ENCODE data around the gene ATP9A.
A peak's percentile ranks its signal among the peaks of the same experiment; 100 is the strongest.
"Not testable (repeated sequence)": the region's sequence is repeated elsewhere in the genome, so short reads cannot be mapped to it uniquely, and the experiment has no call there.

The ATP9A gene

GRCh38 chr20:51688600-51689244, 79.5 kb downstream of the ATP9A start:
- H2BK15ac ChIP-seq (ENCODE audit: low read length): no peak overlapping the region
- peak overlapping the region; percentile 25 for H3K18ac ChIP-seq (ENCODE audit: low read length)
- H2BK12ac ChIP-seq (ENCODE audit: low read length): no peak overlapping the region
- no peaks in the 10 kb centered on the region for H3K9me3 ChIP-seq (replicated peaks in 1 of 2; ENCODE audit: control insufficient read depth in 2 of 2, insufficient read depth in 1 of 2, low read depth in 1 of 2, low read length in 2 of 2)
- WGBS, 2 donors (ENCODE audit: extremely low coverage in 2 of 2, insufficient read length in 2 of 2, insufficient replicate concordance in 1 of 2): no CpG with 5 or more reads among the region's 19 CpGs
- H2BK120ac ChIP-seq (ENCODE audit: low read depth, low read length): no peak overlapping the region
- no peak overlapping the region for H3K4me2 ChIP-seq (ENCODE audit: insufficient read depth, low read length, poor library complexity, severe bottlenecking)
- no peak overlapping the region for H4K91ac ChIP-seq (ENCODE audit: low read depth, low read length, poor library complexity)
- no peak overlapping the region for H2AFZ ChIP-seq (ENCODE audit: low read length)
- no peak overlapping the region for H3K14ac ChIP-seq (ENCODE audit: low read length)
- H3K36me3 ChIP-seq (replicated peaks in 1 of 2; ENCODE audit: control insufficient read depth in 2 of 2, insufficient read depth in 2 of 2, low read length in 2 of 2): peaks cover 0 to 42% of the 10 kb centered on the region in 2 donors
- no peaks in the 10 kb centered on the region for H3K79me1 ChIP-seq (ENCODE audit: low read depth, low read length)
- H3K27me3 ChIP-seq (ENCODE audit: control insufficient read depth in 3 of 3, insufficient read depth in 3 of 3, low read depth in 1 of 3, low read length in 3 of 3): no peaks in the 10 kb centered on the region
- H4K8ac ChIP-seq (ENCODE audit: low read depth, low read length): no peak overlapping the region
- no peak overlapping the region for H3K4ac ChIP-seq (ENCODE audit: low read length)
- no peak overlapping the region for H3K4me3 ChIP-seq (ENCODE audit: low read length in 2 of 2)
- no peak overlapping the region for H2BK5ac ChIP-seq (ENCODE audit: low read length)
- DNase-seq (ENCODE audit: low spot score): no peak
- H3K23ac ChIP-seq (ENCODE audit: low read depth, low read length, poor library complexity): no peak overlapping the region
- H3K4me1 ChIP-seq (ENCODE audit: control insufficient read depth in 2 of 2, insufficient read depth in 1 of 2, low read depth in 1 of 2, low read length in 2 of 2): peaks cover 0 to 4% of the 10 kb centered on the region in 2 donors
- H2AK5ac ChIP-seq (ENCODE audit: low read depth, low read length): no peak overlapping the region
- no peak overlapping the region for H3K27ac ChIP-seq (replicated peaks; ENCODE audit: low read length)
- H3K9ac ChIP-seq (ENCODE audit: low read depth, low read length, poor library complexity): no peak overlapping the region

GRCh38 chr20:51687630-51688029, 80.6 kb downstream of the ATP9A start:
- no peak for DNase-seq (ENCODE audit: low spot score)

GRCh38 chr20:51687108-51687507, 81.1 kb downstream of the ATP9A start:
- WGBS, 2 donors (ENCODE audit: extremely low coverage in 2 of 2, insufficient read length in 2 of 2, insufficient replicate concordance in 1 of 2): no CpG with 5 or more reads among the region's 8 CpGs
- Histone ChIP-seq H3K4me1 (ENCODE audit: control insufficient read depth in 2 of 2, insufficient read depth in 1 of 2, low read depth in 1 of 2, low read length in 2 of 2) (peaks cover 0 to 4% of the 10 kb centered on the region in 2 donors), H2AK5ac (ENCODE audit: low read depth, low read length) (no peak overlapping the region), H2BK15ac (ENCODE audit: low read length) (no peak overlapping the region), H3K27me3 (ENCODE audit: control insufficient read depth in 3 of 3, insufficient read depth in 3 of 3, low read depth in 1 of 3, low read length in 3 of 3) (no peaks in the 10 kb centered on the region), H2BK12ac (ENCODE audit: low read length) (no peak overlapping the region), H3K9me3 (replicated peaks in 1 of 2; ENCODE audit: control insufficient read depth in 2 of 2, insufficient read depth in 1 of 2, low read depth in 1 of 2, low read length in 2 of 2) (no peaks in the 10 kb centered on the region), H3K23ac (ENCODE audit: low read depth, low read length, poor library complexity) (no peak overlapping the region), H3K79me1 (ENCODE audit: low read depth, low read length) (no peaks in the 10 kb centered on the region), H3K14ac (ENCODE audit: low read length) (no peak overlapping the region), H3K9ac (ENCODE audit: low read depth, low read length, poor library complexity) (no peak overlapping the region), H2BK5ac (ENCODE audit: low read length) (no peak overlapping the region), H3K4me3 (ENCODE audit: low read length in 2 of 2) (no peak overlapping the region), H3K18ac (ENCODE audit: low read length) (no peak overlapping the region), H4K91ac (ENCODE audit: low read depth, low read length, poor library complexity) (no peak overlapping the region), H3K4ac (ENCODE audit: low read length) (no peak overlapping the region), H3K27ac (replicated peaks; ENCODE audit: low read length) (no peak overlapping the region), H2AFZ (ENCODE audit: low read length) (no peak overlapping the region), H3K36me3 (replicated peaks in 1 of 2; ENCODE audit: control insufficient read depth in 2 of 2, insufficient read depth in 2 of 2, low read length in 2 of 2) (peaks cover 0 to 33% of the 10 kb centered on the region in 2 donors), H3K4me2 (ENCODE audit: insufficient read depth, low read length, poor library complexity, severe bottlenecking) (no peak overlapping the region), H2BK120ac (ENCODE audit: low read depth, low read length) (no peak overlapping the region), H4K8ac (ENCODE audit: low read depth, low read length) (no peak overlapping the region)
- DNase-seq (ENCODE audit: low spot score): no peak

More at GRCh38 chr20:51687630-51688029, 80.6 kb downstream of the ATP9A start:
- Histone ChIP-seq H2AK5ac (ENCODE audit: low read depth, low read length) (no peak overlapping the region), H3K9ac (ENCODE audit: low read depth, low read length, poor library complexity) (no peak overlapping the region), H3K79me1 (ENCODE audit: low read depth, low read length) (no peaks in the 10 kb centered on the region), H3K27me3 (ENCODE audit: control insufficient read depth in 3 of 3, insufficient read depth in 3 of 3, low read depth in 1 of 3, low read length in 3 of 3) (no peaks in the 10 kb centered on the region), H3K36me3 (replicated peaks in 1 of 2; ENCODE audit: control insufficient read depth in 2 of 2, insufficient read depth in 2 of 2, low read length in 2 of 2) (peaks cover 0 to 33% of the 10 kb centered on the region in 2 donors), H3K18ac (ENCODE audit: low read length) (no peak overlapping the region), H4K91ac (ENCODE audit: low read depth, low read length, poor library complexity) (no peak overlapping the region), H3K9me3 (replicated peaks in 1 of 2; ENCODE audit: control insufficient read depth in 2 of 2, insufficient read depth in 1 of 2, low read depth in 1 of 2, low read length in 2 of 2) (no peaks in the 10 kb centered on the region), H3K4me3 (ENCODE audit: low read length in 2 of 2) (no peak overlapping the region), H3K14ac (ENCODE audit: low read length) (no peak overlapping the region), H4K8ac (ENCODE audit: low read depth, low read length) (no peak overlapping the region), H3K4me2 (ENCODE audit: insufficient read depth, low read length, poor library complexity, severe bottlenecking) (no peak overlapping the region), H2BK12ac (ENCODE audit: low read length) (no peak overlapping the region), H2BK5ac (ENCODE audit: low read length) (no peak overlapping the region), H2BK15ac (ENCODE audit: low read length) (no peak overlapping the region), H3K4ac (ENCODE audit: low read length) (no peak overlapping the region), H3K27ac (replicated peaks; ENCODE audit: low read length) (no peak overlapping the region), H2AFZ (ENCODE audit: low read length) (no peak overlapping the region), H3K4me1 (ENCODE audit: control insufficient read depth in 2 of 2, insufficient read depth in 1 of 2, low read depth in 1 of 2, low read length in 2 of 2) (peaks cover 0 to 4% of the 10 kb centered on the region in 2 donors), H3K23ac (ENCODE audit: low read depth, low read length, poor library complexity) (no peak overlapping the region), H2BK120ac (ENCODE audit: low read depth, low read length) (no peak overlapping the region)
- no CpG with 5 or more reads among the region's 3 CpGs for whole genome bisulfite sequencing, 2 donors (ENCODE audit: extremely low coverage in 2 of 2, insufficient read length in 2 of 2, insufficient replicate concordance in 1 of 2)

- not testable (repeated sequence) for H2BK15ac ChIP-seq (ENCODE audit: low read length); H3K4me3 ChIP-seq (ENCODE audit: low read length in 2 of 2); H2AFZ ChIP-seq (ENCODE audit: low read length); H3K18ac ChIP-seq (ENCODE audit: low read length); H4K8ac ChIP-seq (ENCODE audit: low read depth, low read length); H3K9ac ChIP-seq (ENCODE audit: low read depth, low read length, poor library complexity); H3K9me3 ChIP-seq (replicated peaks in 1 of 2; ENCODE audit: control insufficient read depth in 2 of 2, insufficient read depth in 1 of 2, low read depth in 1 of 2, low read length in 2 of 2); H4K91ac ChIP-seq (ENCODE audit: low read depth, low read length, poor library complexity); H2BK120ac ChIP-seq (ENCODE audit: low read depth, low read length); H3K4me2 ChIP-seq (ENCODE audit: insufficient read depth, low read length, poor library complexity, severe bottlenecking); H3K14ac ChIP-seq (ENCODE audit: low read length); H3K4ac ChIP-seq (ENCODE audit: low read length); H3K79me1 ChIP-seq (ENCODE audit: low read depth, low read length); H3K4me1 ChIP-seq (ENCODE audit: control insufficient read depth in 2 of 2, insufficient read depth in 1 of 2, low read depth in 1 of 2, low read length in 2 of 2); H3K23ac ChIP-seq (ENCODE audit: low read depth, low read length, poor library complexity); H3K27ac ChIP-seq (replicated peaks; ENCODE audit: low read length); H2AK5ac ChIP-seq (ENCODE audit: low read depth, low read length); H2BK12ac ChIP-seq (ENCODE audit: low read length); DNase-seq (ENCODE audit: low spot score); H2BK5ac ChIP-seq (ENCODE audit: low read length); H3K27me3 ChIP-seq (ENCODE audit: control insufficient read depth in 3 of 3, insufficient read depth in 3 of 3, low read depth in 1 of 3, low read length in 3 of 3)
- peaks cover 0 to 26% of the 10 kb centered on the region in 2 donors for H3K36me3 ChIP-seq (replicated peaks in 1 of 2; ENCODE audit: control insufficient read depth in 2 of 2, insufficient read depth in 2 of 2, low read length in 2 of 2)
- WGBS, 2 donors (ENCODE audit: extremely low coverage in 2 of 2, insufficient read length in 2 of 2, insufficient replicate concordance in 1 of 2): no CpG with 5 or more reads among the region's 2 CpGs
Observed at GRCh38 chr20:51685494-51685893, 82.7 kb downstream of the ATP9A start.
